SK-N-SH treated with all-trans-retinoic acid at 6 μM for 48 hours (cell line): ENCODE measurements around the gene TCEA3.

Source experiments
- ESRRG ChIP-seq: fragments of 250-450 bp; sonication (Bioruptor Pico); IDR thresholded peaks from 2 replicates; pipeline ENCODE4 v1.6.1; 2021; ENCODE audit warnings: mild to moderate bottlenecking
- PATZ1 ChIP-seq: fragments of 250-450 bp; sonication (Bioruptor Pico); IDR thresholded peaks from 2 replicates; pipeline ENCODE4 v1.8.0; 2020; ENCODE audit warnings: mild to moderate bottlenecking, moderate library complexity, borderline replicate concordance
- POU6F1 ChIP-seq: fragments of 250-450 bp; sonication (Bioruptor Pico); IDR thresholded peaks from 2 replicates; pipeline ENCODE4 v1.8.0; 2021; ENCODE audit warnings: low read depth, mild to moderate bottlenecking, moderate library complexity, borderline replicate concordance
- TOX ChIP-seq: fragments of 250-450 bp; sonication (Bioruptor Pico); IDR thresholded peaks from 2 replicates; pipeline ENCODE4 v1.8.0; 2021; ENCODE audit warnings: mild to moderate bottlenecking, moderate library complexity, borderline replicate concordance
- TSHZ2 ChIP-seq: fragments of 250-450 bp; sonication (Bioruptor Pico); IDR thresholded peaks from 2 replicates; pipeline ENCODE4 v1.5.0; 2020; ENCODE audit warnings: mild to moderate bottlenecking, moderate library complexity

GRCh38 chr1:23416964-23417363, 7.6 kb downstream of the TCEA3 start:
- TF ChIP-seq POU6F1 (CRISPR knock-in tag) = no peak
- TF ChIP-seq TSHZ2 (CRISPR knock-in tag) = no peak
- TF ChIP-seq TOX = no peak
- no peak for TF ChIP-seq ESRRG
- TF ChIP-seq PATZ1 (CRISPR knock-in tag) = no peak
